Activated CD4-positive, CD25-positive, alpha-beta regulatory T cell treated with anti-CD3 and anti-CD28 coated beads, Interleukin-2, amount 50 U/mL, for 24 hours (primary cell): ENCODE results near the gene SPTLC2.
"Not testable (repeated sequence)": the region's sequence is repeated elsewhere in the genome, so short reads cannot be mapped to it uniquely, and the experiment has no call there.

Experiments used
- ATAC-seq, 2 donors: fragments of 150-1000 bp; cut with Tn5 transposase; one replicate each; pipeline ENCODE4 v1.10.0; 2021; ENCODE audit warnings: mild to moderate bottlenecking in 1 of 2, moderate library complexity in 1 of 2

SPTLC2 gene

GRCh38 chr14:77544571-77544970 is 71.9 kb downstream of the SPTLC2 start:
- no peak for ATAC-seq

- ATAC-seq: no peak
These were observed 72.7 kb downstream of the SPTLC2 start for GRCh38 chr14:77543637-77544334.

GRCh38 chr14:77543240-77543551 is 73.2 kb downstream of the SPTLC2 start:
- no peak for ATAC-seq

GRCh38 chr14:77542421-77543239 is 73.8 kb downstream of the SPTLC2 start:
- no peak for ATAC-seq

GRCh38 chr14:77541905-77542304 is 74.5 kb downstream of the SPTLC2 start:
- no peak for ATAC-seq

GRCh38 chr14:77536951-77537350 is 79.5 kb downstream of the SPTLC2 start:
- not testable (repeated sequence) for ATAC-seq

GRCh38 chr14:77531071-77531470 is 85.4 kb downstream of the SPTLC2 start:
- no peak for ATAC-seq

GRCh38 chr14:77529963-77530362 is 86.5 kb downstream of the SPTLC2 start:
- no peak for ATAC-seq

GRCh38 chr14:77529213-77529612 is 87.2 kb downstream of the SPTLC2 start:
- no peak for ATAC-seq

- ATAC-seq: not testable (repeated sequence)
These were observed 87.7 kb downstream of the SPTLC2 start for GRCh38 chr14:77528701-77529100.

- no peak for ATAC-seq
These were observed 90.2 kb downstream of the SPTLC2 start for GRCh38 chr14:77526266-77526665.

GRCh38 chr14:77524536-77524935 is 91.9 kb downstream of the SPTLC2 start:
- ATAC-seq: no peak

- no peak for ATAC-seq
These were observed 93.3 kb downstream of the SPTLC2 start for GRCh38 chr14:77523109-77523508.

GRCh38 chr14:77520555-77520954 is 95.9 kb downstream of the SPTLC2 start:
- no peak for ATAC-seq

GRCh38 chr14:77516126-77516525 is 100.3 kb downstream of the SPTLC2 start:
- ATAC-seq: no peak

- no peak for ATAC-seq
These were observed 104.8 kb downstream of the SPTLC2 start for GRCh38 chr14:77511486-77512162.

GRCh38 chr14:77509366-77509765 is 107.1 kb downstream of the SPTLC2 start:
- no peak for ATAC-seq

GRCh38 chr14:77508876-77509275 is 107.6 kb downstream of the SPTLC2 start:
- ATAC-seq: no peak

- ATAC-seq: no peak
These were observed 108.2 kb downstream of the SPTLC2 start for GRCh38 chr14:77508249-77508648.

- no peak for ATAC-seq
These were observed 108.7 kb downstream of the SPTLC2 start for GRCh38 chr14:77507762-77508161.

- no peak for ATAC-seq
These were observed 111.4 kb downstream of the SPTLC2 start for GRCh38 chr14:77505031-77505430.

GRCh38 chr14:77503138-77503537 is 113.3 kb downstream of the SPTLC2 start:
- no peak for ATAC-seq

GRCh38 chr14:77502109-77502782 is 114.2 kb downstream of the SPTLC2 start:
- no peak for ATAC-seq
